GM19099 (cell line): ENCODE measurements around the gene PHC3.

Source experiments
- POLR2A ChIP-seq: IDR thresholded peaks from 3 replicates; pipeline ENCODE4 v1.6.1; 2011; ENCODE audit warnings: low read depth; ENCODE audit not compliant: insufficient read length; ENCODE audit errors: extremely low read depth

Gene PHC3

GRCh38 chr3:170154569-170155143 is 26.9 kb downstream of the PHC3 start:
- peak; percentile 2 for TF ChIP-seq POLR2A

GRCh38 chr3:170154084-170154483 is 27.4 kb downstream of the PHC3 start:
- TF ChIP-seq POLR2A, result no peak

- no peak for TF ChIP-seq POLR2A
Measured at GRCh38 chr3:170151536-170151935, 30.0 kb downstream of the PHC3 start.

GRCh38 chr3:170149016-170149415 is 32.5 kb downstream of the PHC3 start:
- TF ChIP-seq POLR2A, result no peak

- no peak for TF ChIP-seq POLR2A
Measured at GRCh38 chr3:170145278-170145677, 36.3 kb downstream of the PHC3 start.

GRCh38 chr3:170144437-170144843 is 37.1 kb downstream of the PHC3 start:
- TF ChIP-seq POLR2A, result no peak

GRCh38 chr3:170142373-170142772 is 39.2 kb downstream of the PHC3 start:
- no peak for TF ChIP-seq POLR2A

GRCh38 chr3:170137986-170138385 is 43.5 kb downstream of the PHC3 start:
- TF ChIP-seq POLR2A, result no peak

GRCh38 chr3:170132335-170132734 is 49.2 kb downstream of the PHC3 start:
- TF ChIP-seq POLR2A, result no peak

GRCh38 chr3:170130532-170130931 is 51.0 kb downstream of the PHC3 start:
- TF ChIP-seq POLR2A, result no peak

GRCh38 chr3:170128977-170129431 is 52.5 kb downstream of the PHC3 start:
- TF ChIP-seq POLR2A, result no peak

GRCh38 chr3:170128259-170128976 is 53.1 kb downstream of the PHC3 start:
- no peak for TF ChIP-seq POLR2A

- no peak for TF ChIP-seq POLR2A
Measured at GRCh38 chr3:170117134-170117533, 64.4 kb downstream of the PHC3 start.

GRCh38 chr3:170111147-170111771 is 70.3 kb downstream of the PHC3 start:
- no peak for TF ChIP-seq POLR2A

- TF ChIP-seq POLR2A, result no peak
Measured at GRCh38 chr3:170109579-170110293, 71.8 kb downstream of the PHC3 start.

GRCh38 chr3:170108955-170109354 is 72.6 kb downstream of the PHC3 start:
- TF ChIP-seq POLR2A, result no peak

- TF ChIP-seq POLR2A, result no peak
Measured at GRCh38 chr3:170107941-170108340, 73.6 kb downstream of the PHC3 start.
